ENCODE data around the gene DNAJC18. TPM values are rescaled to one million over a fixed set of nuclear protein-coding genes. Genes with fewer than 3 reads are reported as not detected.
"Not testable (repeated sequence)": the region's sequence is repeated elsewhere in the genome, so short reads cannot be mapped to it uniquely, and the experiment has no call there.

The DNAJC18 gene
- total and polyA plus RNA-seq, 9 donors: 15.3 to 29.9 (median 20.2) TPM

DNA sequence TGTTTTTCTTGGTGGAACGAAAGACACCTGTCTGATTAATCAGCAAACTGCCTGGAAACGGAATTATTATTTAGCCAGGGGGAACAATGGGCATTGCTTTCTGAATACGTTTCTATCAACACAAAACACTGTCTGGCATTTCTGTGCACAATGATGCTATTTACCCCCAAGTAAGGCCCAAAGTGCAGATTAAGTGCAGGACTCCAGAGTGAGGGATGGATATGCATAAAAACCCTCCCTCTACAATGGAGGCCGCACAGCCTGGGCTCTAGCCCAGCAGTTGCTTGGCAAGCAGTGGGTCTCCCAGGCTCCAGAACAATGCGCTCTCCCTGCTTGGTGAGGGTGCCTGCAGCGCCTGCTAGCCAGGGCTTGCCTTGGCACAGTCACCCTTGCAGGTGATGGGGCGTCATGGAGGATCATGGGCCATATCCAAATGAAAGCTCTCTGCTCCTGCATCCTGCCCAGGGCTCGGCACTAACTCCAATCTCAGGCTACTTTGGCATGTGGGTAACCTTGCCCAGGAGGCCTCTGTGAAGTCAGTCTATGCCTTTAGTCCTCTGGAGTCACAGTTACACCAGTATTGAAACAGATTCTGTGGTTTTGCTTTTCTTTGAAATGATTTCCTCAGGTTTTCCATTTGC, 24.0 kb downstream of the DNAJC18 start:
- peaks cover 53% of the 10 kb centered on the region for H3K36me3 ChIP-seq (ENCODE audit: control insufficient read depth, insufficient read depth, low read length)
- peaks cover 61% of the 10 kb centered on the region for H3K4me1 ChIP-seq (ENCODE audit: control insufficient read depth, insufficient read depth, low read length)
- H3K4me3 ChIP-seq (ENCODE audit: low read length): no peak overlapping the region
- 64% methylated on average over 8 of the region's 8 CpGs for WGBS (ENCODE audit: insufficient coverage)
- H3K9me3 ChIP-seq (replicated peaks; ENCODE audit: control insufficient read depth, low read depth, low read length): no peaks in the 10 kb centered on the region
- peak; percentile 44 for DNase-seq
- H3K27me3 ChIP-seq (ENCODE audit: control insufficient read depth, insufficient read depth, low read length): no peaks in the 10 kb centered on the region
- H3K27ac ChIP-seq (ENCODE audit: low read length): peak overlapping the region; percentile 94

DNA sequence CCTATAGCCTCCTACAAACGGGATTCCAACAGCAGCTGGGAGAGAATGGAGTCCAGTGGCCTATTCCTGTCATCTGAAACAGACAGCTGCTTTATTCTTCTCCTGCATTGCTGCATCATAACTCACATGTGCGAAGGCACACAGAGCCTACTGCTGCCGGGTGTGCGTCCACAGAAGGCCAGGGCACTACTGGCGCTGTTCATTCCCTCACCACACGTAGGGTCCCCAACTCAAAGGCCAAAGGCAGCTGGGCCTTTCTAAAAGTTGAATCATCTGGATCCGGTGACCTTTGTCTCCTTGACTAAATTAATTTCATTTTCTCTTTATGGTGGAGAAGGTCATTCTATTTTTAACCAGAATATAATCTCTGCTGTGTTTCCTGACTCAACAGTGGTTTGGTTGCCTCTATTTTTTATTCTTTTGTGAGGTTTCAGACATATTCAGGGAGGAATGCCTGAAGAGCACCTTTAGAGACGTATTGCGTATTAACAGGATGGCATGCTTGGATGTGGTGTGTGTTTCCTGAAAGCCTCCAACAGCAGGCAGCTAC, 24.7 kb downstream of the DNAJC18 start:
- 68% methylated on average over 4 of the region's 9 CpGs for WGBS (ENCODE audit: insufficient coverage)
- H3K27me3 ChIP-seq (ENCODE audit: control insufficient read depth, insufficient read depth, low read length): no peaks in the 10 kb centered on the region
- peak; percentile 89 for DNase-seq
- H3K27ac ChIP-seq (ENCODE audit: low read length): peak overlapping the region; percentile 94
- no peaks in the 10 kb centered on the region for H3K9me3 ChIP-seq (replicated peaks; ENCODE audit: control insufficient read depth, low read depth, low read length)
- H3K36me3 ChIP-seq (ENCODE audit: control insufficient read depth, insufficient read depth, low read length): peaks cover 48% of the 10 kb centered on the region
- H3K4me3 ChIP-seq (ENCODE audit: low read length): no peak overlapping the region
- peaks cover 57% of the 10 kb centered on the region for H3K4me1 ChIP-seq (ENCODE audit: control insufficient read depth, insufficient read depth, low read length)

DNA sequence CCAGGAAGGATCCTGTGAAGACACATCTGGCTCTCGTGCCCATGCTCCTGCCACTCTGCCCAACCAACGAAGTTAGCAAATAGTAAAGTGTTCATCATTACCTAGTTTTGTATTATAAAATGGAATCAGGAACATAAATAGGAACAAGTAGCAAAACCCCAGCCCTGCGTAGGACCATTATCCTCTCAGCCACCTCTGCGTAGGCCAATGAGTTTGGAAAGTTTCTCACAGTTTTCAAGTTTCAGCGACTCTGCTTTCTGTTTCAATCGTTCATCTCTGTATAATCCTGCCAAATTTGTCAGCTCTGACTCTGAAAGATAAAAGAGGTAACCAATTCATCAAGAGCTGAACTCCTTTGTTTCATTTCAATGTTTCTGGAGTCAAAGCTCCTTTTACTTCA, 25.4 kb downstream of the DNAJC18 start:
- H3K4me3 ChIP-seq (ENCODE audit: low read length): no peak overlapping the region
- H3K27me3 ChIP-seq (ENCODE audit: control insufficient read depth, insufficient read depth, low read length): no peaks in the 10 kb centered on the region
- H3K4me1 ChIP-seq (ENCODE audit: control insufficient read depth, insufficient read depth, low read length): peaks cover 51% of the 10 kb centered on the region
- DNase-seq: no peak
- H3K36me3 ChIP-seq (ENCODE audit: control insufficient read depth, insufficient read depth, low read length): peaks cover 42% of the 10 kb centered on the region
- H3K9me3 ChIP-seq (replicated peaks; ENCODE audit: control insufficient read depth, low read depth, low read length): no peaks in the 10 kb centered on the region
- H3K27ac ChIP-seq (ENCODE audit: low read length): peak overlapping the region; percentile 94
- no CpG with 5 or more reads among the region's 6 CpGs for WGBS (ENCODE audit: insufficient coverage)

DNA sequence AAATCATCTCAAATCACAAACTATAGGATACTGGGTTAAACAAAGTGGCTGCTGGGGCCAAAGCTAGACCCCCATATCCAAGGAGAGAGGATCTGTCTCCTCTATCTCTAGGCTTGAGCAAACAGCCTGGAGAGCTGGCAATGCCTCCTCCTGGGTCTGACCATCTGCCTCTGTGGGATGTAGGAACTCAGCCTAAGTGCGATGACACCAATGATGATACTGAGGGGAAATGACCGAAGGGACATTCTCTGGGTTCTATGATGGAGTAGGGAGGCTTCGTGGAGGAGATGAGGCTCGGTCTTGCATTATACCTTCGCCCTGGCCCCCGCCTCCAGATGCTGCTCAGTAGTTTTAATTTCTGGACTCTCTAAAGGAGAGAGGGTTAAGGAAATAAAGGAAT, 26.2 kb downstream of the DNAJC18 start:
- peaks cover 34% of the 10 kb centered on the region for H3K36me3 ChIP-seq (ENCODE audit: control insufficient read depth, insufficient read depth, low read length)
- WGBS (ENCODE audit: insufficient coverage): 100% methylated on average over 1 of the region's 6 CpGs
- H3K4me3 ChIP-seq (ENCODE audit: low read length): no peak overlapping the region
- no peaks in the 10 kb centered on the region for H3K27me3 ChIP-seq (ENCODE audit: control insufficient read depth, insufficient read depth, low read length)
- no peaks in the 10 kb centered on the region for H3K9me3 ChIP-seq (replicated peaks; ENCODE audit: control insufficient read depth, low read depth, low read length)
- no peak for DNase-seq
- no peak overlapping the region for H3K27ac ChIP-seq (ENCODE audit: low read length)
- peaks cover 45% of the 10 kb centered on the region for H3K4me1 ChIP-seq (ENCODE audit: control insufficient read depth, insufficient read depth, low read length)

DNA sequence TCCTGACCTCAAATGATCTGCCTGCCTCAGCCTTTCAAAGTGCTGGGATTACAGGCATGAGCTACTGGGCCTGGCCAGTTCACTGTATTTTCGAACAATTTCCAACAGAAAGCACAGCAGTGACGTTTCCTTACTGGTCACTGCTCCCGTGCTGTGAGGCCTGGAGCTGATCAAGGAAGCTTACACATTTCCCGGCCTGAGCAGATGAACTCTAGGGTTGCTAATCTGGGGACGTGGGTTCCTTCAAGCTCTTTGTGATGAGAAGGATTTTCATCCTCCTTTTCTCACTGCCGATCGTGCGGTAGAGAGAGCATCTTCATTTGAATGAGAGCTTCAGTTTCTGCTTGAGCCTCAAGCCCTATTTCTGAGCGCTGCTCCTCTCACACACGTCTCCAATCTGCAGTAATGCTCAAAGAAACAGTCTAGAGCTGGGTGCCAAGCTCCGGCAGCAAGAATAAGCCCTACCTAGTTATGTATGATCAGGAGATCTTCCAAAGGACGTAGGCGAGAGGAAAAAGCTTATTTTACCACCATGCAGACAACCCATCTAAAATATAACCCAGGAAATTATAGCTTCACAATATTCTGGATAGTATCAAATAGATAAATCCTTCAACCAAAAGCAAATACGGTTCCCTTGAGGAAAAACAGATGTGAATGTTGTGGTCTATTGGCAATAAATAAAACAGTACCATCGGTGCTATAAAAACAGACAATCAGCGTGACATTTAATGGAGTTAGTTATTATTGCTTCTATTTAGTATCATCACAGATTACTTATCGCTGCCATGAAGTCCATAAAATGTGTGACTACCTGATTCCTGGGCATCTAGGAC, 28.1 kb downstream of the DNAJC18 start:
- Histone ChIP-seq H3K36me3 (ENCODE audit: control insufficient read depth, insufficient read depth, low read length) (peaks cover 25% of the 10 kb centered on the region), H3K27me3 (ENCODE audit: control insufficient read depth, insufficient read depth, low read length) (no peaks in the 10 kb centered on the region), H3K4me3 (ENCODE audit: low read length) (no peak overlapping the region), H3K9me3 (replicated peaks; ENCODE audit: control insufficient read depth, low read depth, low read length) (no peaks in the 10 kb centered on the region), H3K27ac (ENCODE audit: low read length) (no peak overlapping the region), H3K4me1 (ENCODE audit: control insufficient read depth, insufficient read depth, low read length) (peaks cover 32% of the 10 kb centered on the region)
- no peak for DNase-seq
- WGBS (ENCODE audit: insufficient coverage): 25% methylated on average over 2 of the region's 17 CpGs

DNA sequence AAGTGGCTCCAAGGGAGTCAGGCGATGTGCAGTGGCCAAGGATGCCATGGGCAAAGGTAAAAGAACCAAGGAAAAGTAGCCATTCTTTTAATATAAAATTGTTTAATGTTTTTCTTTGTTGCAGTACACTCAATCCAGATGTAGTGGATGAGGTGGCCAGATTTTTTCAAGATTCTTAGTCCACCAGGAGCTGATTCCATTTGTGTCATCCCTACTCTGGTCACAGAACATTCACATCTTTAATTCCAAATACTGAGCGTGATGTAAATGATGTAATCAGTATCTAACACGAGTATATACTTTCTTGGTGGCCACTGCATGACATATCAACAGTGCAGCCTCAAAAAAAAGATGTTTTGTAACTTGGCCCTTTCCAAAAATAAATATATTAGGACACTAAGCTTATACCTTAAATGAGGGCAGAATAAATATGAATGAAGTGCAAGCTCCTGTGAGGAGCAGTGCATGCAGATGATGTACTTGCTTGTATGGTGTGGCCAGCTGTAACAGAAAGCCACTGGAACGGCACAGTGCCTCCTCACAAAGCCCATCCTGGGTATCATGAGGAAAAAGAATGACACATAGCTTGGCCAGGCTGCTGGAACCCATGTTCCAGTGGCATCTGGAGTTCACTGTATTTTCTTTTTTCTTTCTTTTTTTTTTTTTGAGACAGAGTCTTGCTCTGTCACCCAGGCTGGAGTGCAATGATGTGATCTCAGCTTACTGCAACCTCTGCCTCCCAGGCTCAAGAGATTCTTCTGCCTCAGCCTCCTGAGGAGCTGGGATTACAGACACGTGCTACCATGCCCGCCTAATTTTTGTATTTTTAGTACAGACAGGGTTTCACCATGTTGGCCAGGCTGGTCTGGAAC, 29.0 kb downstream of the DNAJC18 start:
- H3K36me3 ChIP-seq (ENCODE audit: control insufficient read depth, insufficient read depth, low read length): peaks cover 23% of the 10 kb centered on the region
- no peaks in the 10 kb centered on the region for H3K27me3 ChIP-seq (ENCODE audit: control insufficient read depth, insufficient read depth, low read length)
- WGBS (ENCODE audit: insufficient coverage): 39% methylated on average over 2 of the region's 6 CpGs
- H3K9me3 ChIP-seq (replicated peaks; ENCODE audit: control insufficient read depth, low read depth, low read length): no peaks in the 10 kb centered on the region
- H3K4me1 ChIP-seq (ENCODE audit: control insufficient read depth, insufficient read depth, low read length): peaks cover 23% of the 10 kb centered on the region
- H3K4me3 ChIP-seq (ENCODE audit: low read length): no peak overlapping the region
- H3K27ac ChIP-seq (ENCODE audit: low read length): no peak overlapping the region
- no peak for DNase-seq

DNA sequence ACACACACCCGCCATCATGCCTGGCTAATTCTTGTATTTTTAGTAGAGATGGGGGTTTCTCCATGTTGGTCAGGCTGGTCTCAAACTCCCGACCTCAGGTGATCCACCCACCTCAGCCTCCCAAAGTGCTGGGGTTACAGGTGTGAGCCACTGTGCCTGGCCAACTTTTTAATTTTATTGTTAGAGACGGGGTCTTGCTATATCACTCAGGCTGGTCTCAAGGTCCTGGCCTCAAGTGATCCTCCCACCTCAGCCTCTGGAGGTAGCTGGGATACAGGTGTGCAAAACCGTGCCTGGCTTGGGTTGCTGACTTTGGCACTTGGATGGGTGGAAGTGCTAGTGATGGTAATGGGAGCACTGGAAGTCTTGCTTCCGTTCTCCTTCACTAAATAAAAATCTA, 30.2 kb downstream of the DNAJC18 start:
- H3K27ac ChIP-seq (ENCODE audit: low read length); H3K4me3 ChIP-seq (ENCODE audit: low read length); H3K9me3 ChIP-seq (replicated peaks; ENCODE audit: control insufficient read depth, low read depth, low read length); DNase-seq; H3K27me3 ChIP-seq (ENCODE audit: control insufficient read depth, insufficient read depth, low read length): not testable (repeated sequence)
- WGBS (ENCODE audit: insufficient coverage): no CpG with 5 or more reads among the region's 5 CpGs
- Histone ChIP-seq H3K36me3 (ENCODE audit: control insufficient read depth, insufficient read depth, low read length) (peaks cover 22% of the 10 kb centered on the region), H3K4me1 (ENCODE audit: control insufficient read depth, insufficient read depth, low read length) (peaks cover 15% of the 10 kb centered on the region)

DNA sequence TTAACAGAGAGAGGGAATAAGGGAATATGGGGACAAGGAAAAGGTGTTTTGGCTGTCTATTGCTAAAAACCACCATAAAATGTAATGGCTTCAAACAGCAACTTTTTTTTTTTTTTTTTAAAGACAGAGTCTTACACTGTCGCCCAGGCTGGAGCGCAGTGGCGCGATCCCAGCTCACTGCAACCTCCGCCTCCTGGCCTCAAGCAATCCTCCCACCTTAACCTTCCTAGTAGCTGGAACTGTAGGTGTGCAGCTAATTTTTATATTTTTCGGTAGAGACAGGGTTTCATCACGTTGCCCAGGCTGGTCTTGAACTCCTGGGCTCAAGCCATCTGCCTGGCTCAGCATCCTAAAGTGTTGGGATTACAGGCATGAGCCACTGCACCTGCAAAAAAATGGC, 31.1 kb downstream of the DNAJC18 start:
- H3K9me3 ChIP-seq (replicated peaks; ENCODE audit: control insufficient read depth, low read depth, low read length): no peaks in the 10 kb centered on the region
- no peaks in the 10 kb centered on the region for H3K27me3 ChIP-seq (ENCODE audit: control insufficient read depth, insufficient read depth, low read length)
- H3K4me3 ChIP-seq (ENCODE audit: low read length): no peak overlapping the region
- peaks cover 11% of the 10 kb centered on the region for H3K4me1 ChIP-seq (ENCODE audit: control insufficient read depth, insufficient read depth, low read length)
- WGBS (ENCODE audit: insufficient coverage): 78% methylated on average over 2 of the region's 7 CpGs
- peaks cover 16% of the 10 kb centered on the region for H3K36me3 ChIP-seq (ENCODE audit: control insufficient read depth, insufficient read depth, low read length)
- no peak overlapping the region for H3K27ac ChIP-seq (ENCODE audit: low read length)
- no peak for DNase-seq

DNA sequence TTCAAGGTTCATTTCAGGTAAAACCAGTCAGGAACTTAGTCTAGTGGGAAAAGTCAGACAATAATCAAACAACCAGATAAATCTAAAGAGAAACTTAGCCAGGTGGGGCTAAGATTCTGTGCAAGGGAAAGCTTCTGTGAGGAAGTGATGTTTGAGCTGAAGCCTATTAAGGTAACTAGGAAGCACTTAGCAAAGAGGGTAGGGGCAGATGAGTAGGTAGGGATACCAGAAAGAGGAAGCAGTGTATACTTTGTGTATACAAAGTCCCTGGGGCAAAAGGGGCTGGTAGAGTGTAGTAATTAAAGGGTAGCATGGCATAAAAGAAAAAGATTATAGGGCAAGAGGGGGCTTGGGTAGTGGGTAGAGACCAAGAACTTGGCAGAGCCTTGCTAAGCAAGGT, 31.8 kb downstream of the DNAJC18 start:
- no peaks in the 10 kb centered on the region for H3K27me3 ChIP-seq (ENCODE audit: control insufficient read depth, insufficient read depth, low read length)
- no peaks in the 10 kb centered on the region for H3K9me3 ChIP-seq (replicated peaks; ENCODE audit: control insufficient read depth, low read depth, low read length)
- H3K36me3 ChIP-seq (ENCODE audit: control insufficient read depth, insufficient read depth, low read length): peaks cover 9% of the 10 kb centered on the region
- no peak overlapping the region for H3K4me3 ChIP-seq (ENCODE audit: low read length)
- no peak for DNase-seq
- H3K27ac ChIP-seq (ENCODE audit: low read length): no peak overlapping the region
- H3K4me1 ChIP-seq (ENCODE audit: control insufficient read depth, insufficient read depth, low read length): peaks cover 14% of the 10 kb centered on the region

DNA sequence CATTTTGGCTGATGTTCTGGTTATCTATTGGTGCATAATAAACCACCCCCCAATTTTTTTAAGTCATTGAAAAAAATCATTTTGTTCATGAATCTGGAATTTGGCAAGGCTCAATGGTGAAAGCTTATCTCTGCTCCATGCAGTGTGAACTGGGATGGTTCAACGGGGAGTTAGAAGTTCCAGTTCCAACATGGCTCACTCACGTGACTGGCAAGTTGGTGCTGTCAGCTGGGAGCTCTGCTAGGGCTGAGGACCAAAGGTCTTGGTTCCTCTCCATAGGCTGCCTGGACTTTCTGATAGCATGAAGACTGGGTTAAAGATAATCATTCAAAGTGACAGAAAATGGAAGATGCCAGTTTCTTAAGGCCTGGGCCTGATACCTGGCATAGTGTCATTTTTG, 32.4 kb downstream of the DNAJC18 start:
- Histone ChIP-seq H3K9me3 (replicated peaks; ENCODE audit: control insufficient read depth, low read depth, low read length) (no peaks in the 10 kb centered on the region), H3K27ac (ENCODE audit: low read length) (no peak overlapping the region), H3K36me3 (ENCODE audit: control insufficient read depth, insufficient read depth, low read length) (peaks cover 6% of the 10 kb centered on the region), H3K4me1 (ENCODE audit: control insufficient read depth, insufficient read depth, low read length) (peaks cover 14% of the 10 kb centered on the region), H3K4me3 (ENCODE audit: low read length) (no peak overlapping the region), H3K27me3 (ENCODE audit: control insufficient read depth, insufficient read depth, low read length) (no peaks in the 10 kb centered on the region)
- DNase-seq: no peak
- 69% methylated on average over 2 of the region's 2 CpGs for WGBS (ENCODE audit: insufficient coverage)

All from muscle of leg (tissue), 11 donors.